A673 (cell line): ENCODE data around the gene RTN4IP1. TPM values are rescaled to one million over a fixed set of nuclear protein-coding genes. Genes with fewer than 3 reads are reported as not detected.
"Not testable (repeated sequence)": the region's sequence is repeated elsewhere in the genome, so short reads cannot be mapped to it uniquely, and the experiment has no call there.

Experiments used
- BruUV-seq: library from RNA; stranded (reverse); fragments of 400-500 nt; replicated peaks from 2 replicates; lab custom pipeline; 2021; lab: Mats Ljungman, UMichigan
- CTCF ChIA-PET: fragments of 300-600 bp; sonication (Branson Sonifier 250); formaldehyde crosslinking; loops from one replicate; lab custom pipeline; 2022; ENCODE audit warnings: antibody characterized with exemption; lab: Charles Lee
- POLR2A ChIA-PET: fragments of 300-600 bp; sonication (Branson Sonifier 250); formaldehyde crosslinking; loops from one replicate; lab custom pipeline; 2022; ENCODE audit warnings: antibody characterized with exemption; ENCODE audit not compliant: low non-redundant PET; lab: Charles Lee
- DNase-seq: peaks from one replicate; pipeline ENCODE4 v3.0.0-alpha.2; 2015; ENCODE audit warnings: low spot score
- H3K27ac ChIP-seq: fragments of 200-600 bp; sonication (generic); 2 replicates; pipeline ENCODE4 v1.5.1; 2016; ENCODE audit warnings: mixed run types, low read depth, mild to moderate bottlenecking, mixed read lengths, antibody characterized with exemption, low read length; ENCODE audit not compliant: poor library complexity, severe bottlenecking
- H3K27me3 ChIP-seq: fragments of 200-600 bp; sonication (generic); replicated peaks from 2 replicates; pipeline ENCODE4 v1.6.1; 2017; ENCODE audit warnings: mixed run types, low read depth, mild to moderate bottlenecking, mixed read lengths, antibody characterized with exemption, low read length; ENCODE audit not compliant: insufficient read depth, poor library complexity
- H3K36me3 ChIP-seq: fragments of 200-600 bp; sonication (generic); 2 replicates; pipeline ENCODE4 v1.6.1; 2016; ENCODE audit warnings: mixed run types, mild to moderate bottlenecking, mixed read lengths, antibody characterized with exemption, low read length; ENCODE audit not compliant: insufficient read depth, poor library complexity, severe bottlenecking
- H3K4me1 ChIP-seq: fragments of 200-600 bp; sonication (generic); 2 replicates; pipeline ENCODE4 v1.6.1; 2017; ENCODE audit warnings: mixed run types, mild to moderate bottlenecking, mixed read lengths, antibody characterized with exemption, low read length; ENCODE audit not compliant: insufficient read depth, poor library complexity, severe bottlenecking
- H3K4me3 ChIP-seq: fragments of 200-600 bp; sonication (generic); 2 replicates; pipeline ENCODE4 v1.5.1; 2016; ENCODE audit warnings: low read depth, mixed run types, mild to moderate bottlenecking, mixed read lengths, low read length; ENCODE audit not compliant: poor library complexity, severe bottlenecking
- H3K9me3 ChIP-seq: fragments of 200-600 bp; sonication (generic); 2 replicates; pipeline ENCODE4 v1.6.1; 2016; ENCODE audit warnings: mixed run types, low read depth, mild to moderate bottlenecking, mixed read lengths, antibody characterized with exemption, low read length; ENCODE audit not compliant: poor library complexity, severe bottlenecking
- CTCF ChIP-seq: fragments of 300-800, 200-600 bp; sonication (generic); conservative IDR thresholded peaks from 2 replicates; pipeline ENCODE4 v1.5.1; 2017; ENCODE audit warnings: low read depth, mild to moderate bottlenecking, antibody characterized with exemption, low read length, moderate library complexity, mixed read lengths
- EZH2 ChIP-seq: fragments of 200-600 bp; sonication (generic); IDR thresholded peaks from 2 replicates; pipeline ENCODE4 v1.6.1; 2017; ENCODE audit warnings: borderline replicate concordance, low read depth, mild to moderate bottlenecking, mixed read lengths, antibody characterized with exemption, low read length; ENCODE audit not compliant: poor library complexity, severe bottlenecking
- intact Hi-C: fragments of 100-400 bp; cut with micrococcal nuclease; formaldehyde crosslinking; loops from one replicate; pipeline ENCODE4 v1.10.0; 2022; ENCODE audit not compliant: unreplicated experiment
- total RNA-seq: library from RNA; stranded (reverse); gene quantifications from 2 replicates; pipeline ENCODE4 v1.2.3, GENCODE V29; 2021

RTN4IP1 gene
- total RNA-seq, 1 experiment from 2014 or later, result 15.7 TPM

DNA sequence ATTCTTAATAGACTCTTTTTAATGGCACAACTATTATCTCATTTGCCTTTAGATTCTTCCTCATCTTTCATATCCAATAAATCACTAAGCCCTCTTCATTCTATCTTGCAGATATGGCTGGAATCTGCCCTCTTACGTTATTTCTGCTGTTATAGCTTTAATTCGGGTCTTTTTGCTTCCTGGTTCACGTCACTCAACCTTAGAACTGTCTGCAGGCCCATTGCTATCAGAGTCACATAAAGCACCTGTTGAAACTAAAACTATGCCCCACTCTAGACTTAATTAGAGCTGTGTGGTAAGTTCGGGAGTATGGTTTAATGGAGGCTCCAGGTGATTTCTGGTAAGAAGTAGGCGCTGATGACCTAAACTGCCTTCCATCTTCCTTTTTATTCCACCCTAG lies 1.1 kb upstream of the RTN4IP1 start:
- CTCF ChIA-PET, result no interaction called here
- POLR2A ChIA-PET, result no interaction called here
- H3K27ac ChIP-seq, result peak overlapping the region; percentile 86
- H3K27me3 ChIP-seq, result no peaks in the 10 kb centered on the region
- H3K4me3 ChIP-seq, result peak overlapping the region; percentile 91
- TF ChIP-seq EZH2 (no peak), CTCF (no peak)
- TSS peak; percentile 53 for BruUV-seq
- no peaks in the 10 kb centered on the region for H3K36me3 ChIP-seq
- DNase-seq, result no peak
- peaks cover 7% of the 10 kb centered on the region for H3K4me1 ChIP-seq
- H3K9me3 ChIP-seq, result no peaks in the 10 kb centered on the region
- intact Hi-C loops, result no loop called here

DNA sequence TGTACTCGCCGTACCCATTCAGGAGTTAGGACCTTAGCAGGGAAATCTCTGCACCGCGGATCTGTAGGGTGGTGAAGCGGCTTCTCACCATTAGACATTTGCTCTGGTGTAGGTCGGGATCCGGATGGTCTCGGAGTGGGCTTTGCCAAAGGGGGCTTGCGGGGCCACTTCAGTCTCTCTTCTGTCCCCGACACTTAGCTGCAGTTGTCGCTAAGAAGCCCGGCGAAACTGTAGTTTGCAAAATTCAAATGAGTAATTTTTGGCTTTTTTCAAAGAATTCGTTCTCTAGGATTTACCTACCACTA lies 513 bp upstream of the RTN4IP1 start:
- Histone ChIP-seq H3K4me3 (peak overlapping the region; percentile 91), H3K9me3 (no peaks in the 10 kb centered on the region), H3K27me3 (no peaks in the 10 kb centered on the region), H3K36me3 (no peaks in the 10 kb centered on the region), H3K4me1 (peaks cover 7% of the 10 kb centered on the region), H3K27ac (peak overlapping the region; percentile 86)
- BruUV-seq, result no TSS peak
- no peak for TF ChIP-seq EZH2
- intact Hi-C loops, result no loop called here
- no peak for DNase-seq
- ChIA-PET CTCF (no interaction called here), POLR2A (no interaction called here)

DNA sequence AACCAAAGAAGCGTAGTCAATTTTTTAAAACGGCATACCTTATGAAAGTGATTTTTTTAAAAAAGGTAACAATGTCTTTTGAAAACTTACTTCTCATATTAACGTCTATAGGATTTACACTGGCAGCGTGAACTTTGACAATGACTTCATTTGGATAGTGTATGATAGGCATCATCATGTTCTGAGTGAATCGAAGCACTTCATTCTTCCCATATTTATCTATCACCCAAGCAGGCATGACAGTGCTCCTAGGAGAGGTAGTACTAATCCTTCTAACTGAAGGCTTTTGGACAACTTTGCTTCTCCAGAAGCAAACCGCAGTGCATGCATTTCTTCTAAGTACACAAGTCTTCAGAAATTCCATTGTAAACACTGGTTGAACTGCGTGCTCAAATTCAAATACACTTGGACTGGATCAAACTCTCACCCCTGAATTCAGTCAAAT lies 618 bp downstream of the RTN4IP1 start:
- Histone ChIP-seq H3K27ac (peak overlapping the region; percentile 86), H3K27me3 (no peaks in the 10 kb centered on the region), H3K9me3 (no peaks in the 10 kb centered on the region), H3K4me1 (peaks cover 7% of the 10 kb centered on the region), H3K36me3 (no peaks in the 10 kb centered on the region), H3K4me3 (peak overlapping the region; percentile 91)
- POLR2A ChIA-PET, result no interaction called here
- no peak for DNase-seq
- intact Hi-C loops, result no loop called here
- CTCF ChIA-PET, result interaction anchor here (0.6 kb wide), 1 partner anchor 19 kb away, joined by 4 read pairs; no protein-coding TSS in a partner anchor
- TF ChIP-seq EZH2, result no peak
- no peak for TF ChIP-seq CTCF
- BruUV-seq, result TSS peak; percentile 95

- H3K4me1 ChIP-seq, H3K36me3 ChIP-seq, H3K4me3 ChIP-seq, H3K27ac ChIP-seq, BruUV-seq, POLR2A ChIA-PET, intact Hi-C loops, CTCF ChIA-PET, H3K27me3 ChIP-seq, H3K9me3 ChIP-seq, DNase-seq: not testable (repeated sequence)
Measured at GRCh38 chr6:106627760-106628159, 1.5 kb downstream of the RTN4IP1 start.
